GM12878 (cell line): ENCODE results near the gene QSOX1.

Source experiments
- CHD1 ChIP-seq: IDR thresholded peaks from 2 replicates; pipeline ENCODE4 v1.6.1; 2012; ENCODE audit warnings: low read depth, low read length, improper control_type of control experiment
- CREB1 ChIP-seq: IDR thresholded peaks from 2 replicates; pipeline ENCODE4 v1.6.1; 2012; ENCODE audit warnings: low read depth, mild to moderate bottlenecking, inconsistent platforms
- SIN3A ChIP-seq: IDR thresholded peaks from 2 replicates; pipeline ENCODE4 v1.6.1; 2012; ENCODE audit warnings: low read depth, low read length, improper control_type of control experiment

- TF ChIP-seq CHD1 (no peak), SIN3A (no peak), CREB1 (no peak)
Observed at GRCh38 chr1:180144659-180145357, 9.9 kb upstream of the QSOX1 start.
